Stimulated activated CD8-positive, alpha-beta memory T cell treated with anti-CD3 and anti-CD28 coated beads, Interleukin-4, amount 100 ng/mL, for 4 hours (primary cell): Measurements from ENCODE around the gene NCKAP1.
"Not testable (repeated sequence)": the region's sequence is repeated elsewhere in the genome, so short reads cannot be mapped to it uniquely, and the experiment has no call there.

Experiments
- DNase-seq, 2 donors: peaks; one replicate each; pipeline ENCODE4 v3.0.0-alpha.2; 2020; ENCODE audit warnings: low read depth in 2 of 2, low spot score in 1 of 2

NCKAP1 gene

GRCh38 chr2:183010112-183010511 is 28.1 kb downstream of the NCKAP1 start:
- DNase-seq: no peak

DNA sequence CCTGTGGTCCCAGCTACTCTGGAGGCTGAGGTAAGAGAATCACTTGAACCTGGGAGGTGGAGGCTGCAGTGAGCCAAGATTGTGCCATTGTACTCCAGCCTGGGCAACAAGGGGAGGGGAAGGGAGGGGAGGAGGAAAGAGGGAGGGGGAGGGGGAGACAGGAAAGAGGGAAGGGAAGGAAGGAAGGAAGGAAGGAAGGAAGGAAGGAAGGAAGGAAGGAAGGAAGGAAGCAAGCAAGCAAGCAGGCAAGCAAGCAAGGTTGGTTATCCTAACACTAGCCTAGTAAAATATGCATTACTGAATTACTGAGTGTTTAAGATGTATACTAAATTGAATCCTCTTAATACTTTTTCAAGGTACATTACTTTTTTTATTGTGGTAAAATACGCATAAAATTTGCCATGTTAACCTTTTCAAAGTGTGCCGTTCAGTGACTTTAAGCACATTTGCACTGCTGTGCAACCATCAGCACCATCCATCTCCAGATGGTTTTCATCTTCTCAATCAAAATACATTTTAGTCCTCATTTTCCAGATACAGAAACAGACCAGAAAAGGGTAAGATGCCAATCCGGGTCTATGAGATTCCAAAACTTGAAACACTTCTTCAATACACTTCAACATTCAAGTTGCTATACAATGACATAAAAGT is 28.9 kb downstream of the NCKAP1 start:
- no peak for DNase-seq

DNA sequence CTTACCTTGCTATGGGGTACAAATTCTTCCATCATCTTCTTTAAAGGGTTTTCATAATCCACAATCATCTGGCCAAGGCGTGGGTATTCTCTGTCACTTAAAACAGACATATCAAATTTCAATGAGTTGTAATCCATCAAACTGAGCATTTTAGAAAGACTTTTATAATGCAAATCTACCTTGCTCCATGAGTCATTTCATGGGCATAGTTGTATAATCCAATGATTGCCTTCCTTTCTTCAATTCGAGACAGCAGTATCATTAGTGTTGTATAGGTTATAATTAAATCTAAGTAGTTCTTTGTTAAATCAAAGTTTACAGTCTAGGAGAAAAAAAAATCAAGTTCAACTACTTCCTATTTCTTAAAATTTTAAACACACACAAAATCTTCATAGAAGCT is 36.3 kb downstream of the NCKAP1 start:
- DNase-seq: no peak

DNA sequence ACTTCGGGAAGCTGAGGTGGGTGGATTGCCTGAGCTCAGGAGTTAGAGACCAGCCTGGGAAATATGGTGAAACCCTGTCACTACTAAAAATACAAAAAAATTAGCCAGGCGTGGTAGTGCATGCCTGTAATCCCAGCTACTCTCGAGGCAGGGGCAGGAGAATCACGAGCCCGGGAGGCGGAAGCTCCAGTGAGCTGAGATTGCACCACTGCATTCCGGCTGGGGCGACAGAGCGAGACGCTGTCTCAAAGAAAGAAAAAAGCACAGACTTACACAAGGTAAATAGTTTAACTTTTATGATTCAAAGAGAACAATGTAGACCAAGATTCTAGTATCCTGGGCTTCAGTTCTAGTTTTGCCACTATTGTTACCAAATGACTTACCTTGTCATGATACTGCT is 37.4 kb downstream of the NCKAP1 start:
- no peak for DNase-seq

GRCh38 chr2:182999348-183000028 is 38.8 kb downstream of the NCKAP1 start:
- DNase-seq: no peak

GRCh38 chr2:182994228-182994912 is 43.9 kb downstream of the NCKAP1 start:
- no peak for DNase-seq

DNA sequence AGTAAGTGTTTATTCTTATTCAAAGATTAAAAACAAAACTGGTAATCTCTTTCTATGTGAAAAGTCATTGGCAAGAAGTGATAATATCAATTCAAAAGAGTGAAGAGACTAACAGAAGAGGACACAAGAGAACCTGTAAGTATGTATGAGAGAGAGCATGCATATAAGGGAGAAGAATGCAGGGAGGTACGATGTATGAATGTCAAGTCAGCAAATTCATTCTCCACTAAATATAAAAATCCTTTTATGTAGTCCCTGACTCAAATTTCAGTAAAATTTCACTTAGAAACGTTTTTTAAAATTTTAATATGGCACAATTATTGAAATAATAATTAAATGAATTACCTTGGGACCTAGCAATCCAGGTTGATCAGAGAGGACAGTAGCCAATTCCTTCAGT is 55.3 kb downstream of the NCKAP1 start:
- DNase-seq: no peak

- DNase-seq: not testable (repeated sequence)
Measured at GRCh38 chr2:182981475-182981874, 56.8 kb downstream of the NCKAP1 start.

GRCh38 chr2:182980652-182981051 is 57.6 kb downstream of the NCKAP1 start:
- DNase-seq: no peak

DNA sequence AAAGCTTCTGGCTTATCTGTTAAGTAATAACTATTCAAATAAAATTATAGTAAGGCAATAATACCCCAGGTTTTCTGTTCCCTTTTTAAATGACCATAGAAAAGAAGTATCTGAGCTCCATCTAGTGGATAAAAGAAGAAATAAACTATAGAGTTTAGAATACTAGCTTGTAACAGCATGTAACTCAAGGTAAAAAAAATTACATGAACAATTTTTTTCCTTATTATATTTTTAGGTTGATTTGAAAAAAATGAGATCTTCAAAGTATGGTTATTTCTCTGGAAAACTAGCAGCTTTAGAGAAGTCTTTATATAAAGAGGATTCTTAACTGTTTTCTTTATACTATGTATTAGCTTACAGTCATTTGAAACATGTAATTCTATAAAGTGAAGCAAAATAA is 58.1 kb downstream of the NCKAP1 start:
- no peak for DNase-seq

DNA sequence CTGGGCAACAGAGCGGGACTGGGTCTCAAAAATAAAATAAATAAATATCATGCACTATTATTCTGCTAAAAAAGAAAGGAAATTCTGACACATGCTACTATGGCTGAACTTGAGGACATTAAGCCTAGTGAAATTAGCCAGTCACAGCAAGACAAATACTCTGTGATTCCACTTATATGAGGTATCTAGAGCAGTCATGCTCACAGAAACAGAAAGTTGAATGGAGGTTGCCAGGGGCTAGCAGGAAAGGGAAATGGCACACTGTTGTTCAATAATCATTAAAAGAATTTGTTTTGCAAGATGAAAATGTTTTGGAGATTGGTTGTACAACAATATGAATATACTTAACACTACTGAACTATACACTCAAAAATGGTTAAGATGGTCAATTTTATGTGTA is 60.8 kb downstream of the NCKAP1 start:
- no peak for DNase-seq

DNA sequence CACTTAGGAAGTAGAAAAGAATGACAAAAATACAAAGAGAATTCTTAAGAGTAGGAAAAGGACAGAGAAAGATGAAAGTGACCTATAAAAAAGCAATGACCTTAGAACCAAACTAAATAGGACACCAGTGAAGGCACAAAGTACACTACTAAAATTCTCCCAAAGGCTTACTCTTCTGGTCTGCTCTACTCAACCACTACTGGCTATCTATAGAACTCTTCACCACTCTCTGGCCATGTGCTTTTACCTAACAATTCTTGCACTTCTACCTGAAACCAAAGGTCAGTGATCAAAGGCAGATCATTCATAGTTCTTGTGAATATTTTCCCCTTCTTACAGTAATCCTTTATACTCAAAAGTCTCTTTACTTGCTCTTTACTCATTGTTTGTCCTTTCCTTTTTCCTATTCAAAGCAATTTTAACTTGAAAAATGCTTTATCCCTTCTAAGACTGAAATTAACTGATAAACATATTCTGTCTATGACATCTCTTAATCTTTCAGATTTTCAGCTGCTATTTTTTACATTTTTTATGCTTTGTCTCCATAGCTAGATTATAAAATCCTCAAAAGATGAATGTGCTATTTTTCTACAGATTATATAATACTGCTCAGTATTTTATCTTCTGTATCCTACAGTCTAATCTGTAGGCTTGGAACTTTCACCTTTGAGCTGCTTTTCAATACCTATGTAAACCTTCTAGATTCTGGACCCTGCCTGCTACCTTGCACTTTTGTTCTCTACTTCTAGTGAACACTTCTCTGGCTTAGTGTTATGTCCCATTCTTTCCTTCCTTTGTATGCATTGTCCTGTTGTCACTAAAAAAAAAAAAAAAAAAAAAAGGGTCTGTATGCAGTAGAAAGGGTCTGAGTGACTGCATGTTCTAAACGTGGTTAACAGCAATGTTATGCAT is 64.6 kb downstream of the NCKAP1 start:
- DNase-seq: no peak

- DNase-seq: no peak
Measured at GRCh38 chr2:182972548-182972942, 65.7 kb downstream of the NCKAP1 start.

DNA sequence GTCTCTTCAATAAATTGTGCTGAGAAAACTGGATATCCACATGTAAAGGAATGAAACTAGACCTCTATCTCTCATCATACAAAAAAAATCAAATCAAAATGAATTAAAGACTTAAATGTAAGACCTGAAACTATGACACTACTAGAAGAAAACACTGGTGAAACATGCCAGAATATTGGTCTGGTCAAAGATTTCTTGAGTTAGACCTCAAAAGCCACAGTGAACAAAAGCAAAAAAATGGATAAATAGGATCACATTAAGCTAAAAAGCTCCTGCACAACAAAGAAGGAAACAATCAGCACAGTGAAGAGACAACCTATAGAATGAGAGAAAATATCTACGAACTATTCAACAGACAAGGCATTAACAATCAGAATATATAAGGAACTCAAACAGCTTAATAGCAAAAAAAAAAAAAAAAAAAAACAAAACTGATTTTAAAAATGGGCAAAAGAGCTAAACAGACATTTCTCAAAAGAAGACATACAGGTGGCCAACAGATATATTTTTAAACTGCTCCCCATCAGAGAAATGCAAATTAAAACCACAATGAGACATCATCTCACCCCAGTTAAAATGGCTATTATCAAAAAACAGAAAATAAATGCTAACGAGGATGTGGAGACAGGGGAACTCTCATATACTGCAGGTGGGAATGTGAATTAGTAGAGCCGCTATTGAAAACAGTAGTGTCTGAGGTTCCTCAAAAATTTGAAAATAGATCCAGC is 66.3 kb downstream of the NCKAP1 start:
- no peak for DNase-seq

DNA sequence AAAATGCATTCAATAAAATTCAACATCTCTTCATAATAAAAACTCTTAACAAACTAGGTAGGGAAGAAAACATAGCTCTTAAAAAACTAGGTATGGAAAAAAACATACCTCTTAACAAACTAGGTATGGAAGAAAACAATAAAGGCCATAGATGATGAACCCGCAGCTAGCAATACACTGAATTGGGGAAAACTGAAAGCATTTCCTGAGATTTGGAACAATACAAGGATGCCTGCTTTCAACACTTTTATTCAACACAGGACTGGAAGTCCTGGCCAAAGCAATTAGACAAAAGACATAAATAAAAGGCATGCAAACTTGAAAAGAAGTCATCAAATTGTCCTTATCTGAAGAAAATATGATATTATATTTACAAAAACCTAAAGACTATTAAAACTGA is 67.8 kb downstream of the NCKAP1 start:
- DNase-seq: no peak

DNA sequence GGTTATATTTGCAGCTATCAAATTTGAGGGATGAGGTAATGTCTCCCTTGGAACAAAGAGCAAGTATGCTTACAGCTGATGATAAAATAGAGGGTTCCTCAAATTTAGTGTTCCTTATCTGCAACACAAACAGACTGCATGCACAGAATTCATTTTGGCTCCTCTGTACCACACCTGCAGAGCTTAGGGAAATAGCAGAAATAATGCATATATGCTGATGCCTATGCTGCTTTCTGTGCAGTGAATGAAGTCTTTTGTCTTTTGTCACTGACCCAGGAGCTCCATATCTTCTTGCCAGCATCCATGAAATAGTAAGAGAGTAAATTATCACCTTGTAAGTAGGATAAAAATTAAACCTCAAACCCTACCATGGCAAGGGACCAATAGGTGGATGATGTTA is 69.8 kb downstream of the NCKAP1 start:
- DNase-seq: no peak

DNA sequence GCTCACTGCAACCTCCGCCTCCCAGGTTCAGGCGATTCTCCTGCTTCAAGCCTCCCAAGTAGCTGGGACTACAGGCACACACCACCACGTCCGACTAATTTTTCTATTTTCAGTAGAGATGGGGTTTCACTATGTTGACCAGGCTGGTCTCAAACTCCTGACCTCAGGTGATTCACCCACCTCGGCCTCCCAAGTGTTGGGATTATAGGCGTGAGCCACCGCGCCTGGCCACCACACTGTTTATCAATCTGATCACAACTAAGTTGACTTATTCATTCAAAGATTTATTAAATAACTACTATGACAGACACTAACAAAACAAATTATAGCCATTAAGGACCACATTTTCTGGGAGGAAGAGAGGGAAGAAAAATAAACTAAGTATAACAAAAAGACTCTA is 71.9 kb downstream of the NCKAP1 start:
- not testable (repeated sequence) for DNase-seq

DNA sequence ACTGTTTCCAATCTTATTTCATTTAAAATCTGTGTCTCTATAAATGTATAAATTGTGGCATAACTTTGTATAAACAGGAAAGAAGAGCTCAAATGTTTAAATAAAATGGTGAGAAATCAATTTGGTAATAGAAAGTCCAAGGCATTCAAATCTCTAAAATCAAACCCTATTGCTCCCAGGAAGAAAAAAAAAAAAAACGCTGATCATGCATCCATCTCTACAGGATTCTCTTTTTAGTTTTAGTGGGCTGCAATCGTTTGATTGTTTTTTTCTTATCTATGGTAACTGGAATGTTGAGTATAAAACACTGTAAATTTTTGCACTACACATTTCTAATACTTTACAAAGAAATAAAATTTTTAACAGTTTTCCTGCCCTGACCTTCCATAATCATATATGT is 75.6 kb downstream of the NCKAP1 start:
- DNase-seq: no peak

DNA sequence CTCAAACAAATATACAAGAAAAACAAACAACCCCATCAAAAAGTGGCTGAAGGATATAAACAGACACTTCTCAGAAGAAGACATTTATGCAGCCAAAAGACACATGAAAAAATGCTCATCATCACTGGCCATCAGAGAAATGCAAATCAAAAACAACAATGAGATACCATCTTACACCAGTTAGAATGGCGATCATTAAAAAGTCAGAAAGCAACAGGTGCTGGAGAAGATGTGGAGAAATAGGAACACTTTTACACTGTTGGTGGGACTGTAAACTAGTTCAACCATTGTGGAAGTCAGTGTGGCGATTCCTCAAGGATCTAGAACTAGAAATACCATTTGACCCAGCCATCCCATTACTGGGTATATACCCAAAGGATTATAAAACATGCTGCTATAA is 77.4 kb downstream of the NCKAP1 start:
- DNase-seq: not testable (repeated sequence)

DNA sequence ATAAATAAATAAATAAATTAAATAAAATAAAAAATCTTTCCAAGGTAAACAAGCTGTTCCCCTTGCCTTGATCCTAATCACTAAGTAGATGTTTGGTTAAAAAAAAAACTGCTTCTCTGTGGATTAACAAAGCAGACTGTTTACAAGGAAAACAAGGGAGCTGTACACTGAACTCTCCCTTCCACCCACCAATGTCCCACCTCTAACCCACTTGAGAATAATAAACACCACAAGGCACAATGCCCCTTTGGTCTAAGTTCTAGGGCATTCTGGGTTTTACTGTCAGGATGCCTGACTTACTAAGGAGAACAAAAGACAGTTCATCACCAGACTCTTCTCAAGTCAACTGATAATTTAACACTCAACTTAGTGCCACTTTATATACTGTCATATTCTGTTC is 83.5 kb downstream of the NCKAP1 start:
- no peak for DNase-seq
